K562 (cell line): Measurements from ENCODE around the gene HDAC3. TPM values are rescaled to one million over a fixed set of nuclear protein-coding genes. Genes with fewer than 3 reads are reported as not detected.
A peak's percentile ranks its signal among the peaks of the same experiment; 100 is the strongest.

Source experiments
- ATAC-seq: fragments of 200-7000 bp; cut with Tn5 transposase; 3 replicates; pipeline ENCODE4 v1.9.1; 2020; ENCODE audit warnings: moderate library complexity
- BruUV-seq: library from RNA; stranded (reverse); fragments of 400-500 nt; replicated peaks from 2 replicates; lab custom pipeline; 2021; lab: Mats Ljungman, UMichigan
- CTCF ChIA-PET: fragments of 300-600 bp; formaldehyde crosslinking; extraction: SDS; loops from one replicate; lab custom pipeline; 2021; ENCODE audit warnings: low intra/inter-chr PET ratio; lab: Yijun Ruan, JAX
- POLR2A ChIA-PET: fragments of 300-600, 350-650 bp; sonication (Branson Sonifier 250); formaldehyde crosslinking; extraction: SDS; loops from one replicate; lab custom pipeline; 2021; ENCODE audit warnings: antibody characterized with exemption, inconsistent platforms; lab: Yijun Ruan, JAX
- DNase-seq, 4 experiments: peaks; one replicate each; pipeline versions ENCODE4 v3.0.0 to v3.0.0-alpha.2; 2011 to 2018; ENCODE audit warnings: low spot score in 3 of 4, mixed read lengths in 3 of 4; ENCODE audit errors: extremely low read depth in 1 of 4
- FAIRE-seq: peaks from 2 replicates; lab custom pipeline; 2011; peaks lifted over from hg19 to GRCh38; lab: Jason Lieb, UNC
- H2AFZ ChIP-seq: 2 replicates; pipeline ENCODE4 v1.6.0; 2011; ENCODE audit warnings: low read depth, low read length, control low read depth, inconsistent platforms
- H3K27ac ChIP-seq: fragments of 200-600 bp; 3 replicates; pipeline ENCODE4 v1.8.0; 2011; ENCODE audit warnings: low read depth, mild to moderate bottlenecking, control low read depth, inconsistent platforms, low read length, moderate library complexity, mixed read lengths; ENCODE audit errors: extremely low read depth
- H3K27me3 ChIP-seq, 2 experiments: fragments of 300-600 bp in 1 of 2; 2 replicates in 1 of 2; 3 replicates in 1 of 2; pipeline versions ENCODE4 v1.6.0 to v1.8.0; 2011; ENCODE audit warnings: inconsistent platforms in 2 of 2, low read length in 2 of 2, mild to moderate bottlenecking in 1 of 2, mixed read lengths in 1 of 2, moderate library complexity in 1 of 2; ENCODE audit not compliant: control insufficient read depth in 2 of 2, insufficient read depth in 2 of 2
- H3K36me3 ChIP-seq: fragments of 300-600 bp; 3 replicates; pipeline ENCODE4 v1.8.0; 2011; ENCODE audit warnings: mild to moderate bottlenecking, low read length, inconsistent platforms; ENCODE audit not compliant: control insufficient read depth, insufficient read depth
- H3K4me1 ChIP-seq, 2 experiments: fragments of 200-600 bp in 1 of 2; replicated peaks in 1 of 2; 2 replicates in 1 of 2; 3 replicates in 1 of 2; pipeline versions ENCODE4 v1.5.1 to v1.8.0; 2011; ENCODE audit warnings: inconsistent platforms in 2 of 2, low read length in 2 of 2, mild to moderate bottlenecking in 1 of 2, mixed read lengths in 1 of 2, moderate library complexity in 1 of 2; ENCODE audit not compliant: control insufficient read depth in 2 of 2, insufficient read depth in 2 of 2
- H3K4me2 ChIP-seq: 2 replicates; pipeline ENCODE4 v1.6.1; 2011; ENCODE audit warnings: low read length, control low read depth, inconsistent platforms, mixed read lengths; ENCODE audit not compliant: insufficient read depth
- H3K4me3 ChIP-seq: fragments of 200-600 bp; sonication (generic), shearing (Covaris generic); 2 replicates; pipeline ENCODE4 v1.5.1; 2016; ENCODE audit warnings: control low read depth, inconsistent platforms
- H3K79me2 ChIP-seq: fragments of 200-600 bp; 3 replicates; pipeline ENCODE4 v1.8.0; 2011; ENCODE audit warnings: low read length, inconsistent platforms; ENCODE audit not compliant: control insufficient read depth, insufficient read depth
- H3K9ac ChIP-seq, 2 experiments: 2 replicates each; pipeline versions ENCODE4 v1.6.0 to v1.6.1; 2011; ENCODE audit warnings: low read depth in 2 of 2, low read length in 2 of 2, control low read depth in 1 of 2, inconsistent platforms in 1 of 2, mild to moderate bottlenecking in 1 of 2, mixed read lengths in 1 of 2; ENCODE audit not compliant: insufficient read depth in 1 of 2
- H3K9me1 ChIP-seq: one replicate; pipeline ENCODE4 v1.6.0; 2011; ENCODE audit warnings: inconsistent platforms, mild to moderate bottlenecking, low read length, moderate library complexity; ENCODE audit not compliant: control insufficient read depth, insufficient read depth
- H3K9me3 ChIP-seq: replicated peaks from 2 replicates; pipeline ENCODE4 v1.5.1; 2011; ENCODE audit warnings: low read depth, low read length, inconsistent platforms; ENCODE audit not compliant: control insufficient read depth, insufficient read depth
- H4K20me1 ChIP-seq: replicated peaks from 2 replicates; pipeline ENCODE4 v1.6.1; 2011; ENCODE audit warnings: low read length, inconsistent platforms, mixed read lengths; ENCODE audit not compliant: control insufficient read depth, insufficient read depth
- ETV1 ChIP-seq: fragments of 450-650 bp; conservative IDR thresholded peaks from 2 replicates; pipeline ENCODE4 v1.6.1; 2016; ENCODE audit warnings: missing genetic modification characterization, control low read depth, low read depth, missing compliant biosample characterization
- GABPA ChIP-seq: fragments of 200-800 bp; sonication (Bioruptor generic); conservative IDR thresholded peaks from 2 replicates; pipeline ENCODE4 v1.6.1; 2016; ENCODE audit warnings: low read depth, missing genetic modification characterization, missing compliant biosample characterization
- HNRNPUL1 ChIP-seq: fragments of 200-400 bp; formaldehyde crosslinking; IDR thresholded peaks from 2 replicates; pipeline ENCODE4 v1.6.1; 2017; ENCODE audit warnings: low read length
- RBFOX2 ChIP-seq: fragments of 200-400 bp; formaldehyde crosslinking; IDR thresholded peaks from 2 replicates; pipeline ENCODE4 v1.6.1; 2017; ENCODE audit warnings: low read depth, mild to moderate bottlenecking, low read length, moderate library complexity
- WHSC1 ChIP-seq: IDR thresholded peaks from one replicate; pipeline ENCODE4 v1.6.1; 2012; ENCODE audit warnings: low read length, control low read depth, inconsistent platforms
- WGBS: fragments of 100-300 bp; shearing (Covaris generic); methylation state at CpG from one replicate; pipeline ENCODE4 v1.1.6; 2016; ENCODE audit warnings: low coverage, mixed read lengths; ENCODE audit not compliant: insufficient coverage; ENCODE audit errors: missing lambda C conversion rate; 5-methylcytosine and 5-hydroxymethylcytosine counted together
- in situ Hi-C: fragments of 300-500 bp; cut with MboI; formaldehyde crosslinking; loops from 4 replicates; pipeline ENCODE4 v1.15.0; 2018; ENCODE audit warnings: inconsistent platforms, mixed read lengths
- intact Hi-C: fragments of 100-400 bp; cut with micrococcal nuclease; formaldehyde crosslinking; loops from 2 replicates; pipeline ENCODE4 v1.14.2; 2022
- polyA plus RNA-seq, 8 experiments: library from polyadenylated mRNA; depleted of rRNA in 4 of 8; stranded (reverse) in 5 of 8; unstranded in 3 of 8; fragments of >200 nt; fragmentation: Nextera tagmentation in 2 of 8; fragmentation: Illumina TruSeq in 1 of 8; extraction: Ambion mirVana in 2 of 8; extraction: Trizol in 1 of 8; gene quantifications; 2 replicates each; pipeline versions ENCODE4 v1.2.1 to v1.2.3, GENCODE V29; 2011 to 2014; ENCODE audit warnings: inconsistent platforms in 1 of 8, missing spikeins in 1 of 8
- total RNA-seq, 7 experiments: library from RNA; depleted of rRNA in 6 of 7; stranded (reverse); fragments of >200 nt in 6 of 7; fragmentation: Illumina TruSeq in 2 of 7; extraction: Trizol in 2 of 7; gene quantifications; 2 replicates each; pipeline versions ENCODE4 v1.2.1 to v1.2.3, GENCODE V29; 2011 to 2021; ENCODE audit warnings: low replicate concordance in 1 of 7

HDAC3 gene
- total and polyA plus RNA-seq, 9 of the 15 experiments (the other 6 are each of a cell fraction or from before 2014, with no cell fraction given) = 89.7 to 191 (median 119) TPM

DNA sequence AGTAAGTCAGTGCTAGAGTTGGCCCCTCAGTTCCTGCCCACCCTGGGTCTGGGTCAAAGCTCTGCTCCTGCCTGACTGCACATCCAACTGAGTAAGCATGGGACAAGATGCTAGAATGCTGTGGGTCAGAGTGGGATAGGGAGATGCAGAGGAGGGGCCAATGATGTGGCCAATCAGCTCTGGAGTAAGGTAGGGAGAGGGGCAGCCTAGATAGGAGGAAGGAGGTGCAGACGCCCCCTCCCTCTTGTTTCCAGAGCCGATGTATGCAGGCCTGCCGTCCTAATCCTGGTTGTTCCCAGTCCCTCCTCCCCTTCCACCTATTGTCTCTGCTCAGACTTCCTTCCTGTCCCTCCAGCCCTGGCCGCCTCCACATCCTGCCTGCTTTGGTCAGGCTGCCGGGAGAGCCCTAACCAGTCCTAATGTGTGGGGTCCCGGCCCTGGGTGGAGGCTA, 44.1 kb upstream of the HDAC3 start:
- Histone ChIP-seq H4K20me1 (no peaks in the 10 kb centered on the region), H3K9ac (peak overlapping the region; percentile 60 to 63; a peak in 3 of 4 replicates), H3K4me1 (peaks cover 32 to 40% of the 10 kb centered on the region in 2 experiments), H3K4me2 (peak overlapping the region; percentile 79), H3K4me3 (peak overlapping the region; percentile 36; the same call in 1 of the 2 replicates), H3K79me2 (peaks cover 14% of the 10 kb centered on the region; the same call in 1 of the 3 replicates), H3K27me3 (no peaks in the 10 kb centered on the region), H3K36me3 (peaks cover 4% of the 10 kb centered on the region; the same call in 1 of the 3 replicates), H3K9me1 (peaks cover 3% of the 10 kb centered on the region), H3K9me3 (no peaks in the 10 kb centered on the region), H2AFZ (0 out of 2 replicates have a peak overlapping the region, but pooled peaks have one; percentile 96), H3K27ac (peak overlapping the region; percentile 81; the same call in 2 of the 3 replicates)
- ChIA-PET CTCF (no interaction called here), POLR2A (no interaction called here)
- TF ChIP-seq ETV1 = 0 out of 2 replicates have a peak, but pooled peaks have one; percentile 41
- no peak for TF ChIP-seq WHSC1
- TF ChIP-seq GABPA = peak; percentile 66
- peak in 3 of 4 experiments; percentile 33 to 45 (median 43) for DNase-seq
- no peak for FAIRE-seq
- in situ Hi-C loops (no loop called here), intact Hi-C loops (no loop called here)
- peak; percentile 9 for ATAC-seq
- no TSS peak for BruUV-seq
- 69% methylated on average over 3 of the region's 6 CpGs for whole genome bisulfite sequencing

DNA sequence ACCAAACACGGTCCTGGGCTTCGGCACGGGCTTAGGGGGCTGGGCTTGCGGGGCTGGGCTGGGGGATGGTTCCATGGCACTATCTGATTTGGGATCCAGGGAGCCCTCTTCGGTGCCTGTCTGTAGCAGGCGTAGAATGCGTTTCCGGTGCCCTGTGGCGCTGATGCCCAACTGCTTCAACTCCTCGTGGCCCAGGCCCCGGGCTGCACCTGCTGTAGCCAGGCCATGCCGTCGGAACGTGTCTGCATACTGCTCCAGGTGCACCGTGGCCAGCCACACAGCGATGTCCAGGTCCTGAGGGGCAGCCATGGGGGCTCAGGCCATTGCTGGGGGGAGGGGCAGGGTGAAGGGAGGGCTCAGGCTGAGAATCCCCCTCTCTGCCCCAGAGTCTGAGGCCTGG, 43.5 kb upstream of the HDAC3 start:
- ChIA-PET POLR2A (no interaction called here), CTCF (no interaction called here)
- Histone ChIP-seq H3K4me2 (no peak overlapping the region), H3K27ac (no peak overlapping the region), H3K4me3 (no peak overlapping the region), H3K79me2 (peaks cover 14% of the 10 kb centered on the region; the same call in 1 of the 3 replicates), H3K36me3 (peaks cover 4% of the 10 kb centered on the region; the same call in 1 of the 3 replicates), H3K9me1 (peaks cover 3% of the 10 kb centered on the region), H4K20me1 (no peaks in the 10 kb centered on the region), H3K9me3 (no peaks in the 10 kb centered on the region), H2AFZ (no peak overlapping the region), H3K9ac (no peak overlapping the region), H3K4me1 (peaks cover 32 to 40% of the 10 kb centered on the region in 2 experiments), H3K27me3 (no peaks in the 10 kb centered on the region)
- ATAC-seq = no peak
- BruUV-seq = no TSS peak
- 83% methylated on average over 11 of the region's 16 CpGs for WGBS
- FAIRE-seq = no peak
- intact Hi-C loops (no loop called here), in situ Hi-C loops (no loop called here)
- TF ChIP-seq RBFOX2 (peak; percentile 23; the same call in 1 of the 2 replicates), HNRNPUL1 (no peak)
- DNase-seq = no peak
